ENCODE measurements around the gene CFAP99. TPM values are rescaled to one million over a fixed set of nuclear protein-coding genes. Genes with fewer than 3 reads are reported as not detected.
A peak's percentile ranks its signal among the peaks of the same experiment; 100 is the strongest.

The CFAP99 gene
- total and polyA plus RNA-seq, 2 of the 8 experiments (the other 6 are each of a cell fraction or from before 2014, with no cell fraction given) = not detected

GRCh38 chr4:2406920-2407319, 11.8 kb upstream of the CFAP99 start:
- H3K4me3 ChIP-seq (ENCODE audit: extremely low read depth in 1 of 4, insufficient read depth in 2 of 4, low read depth in 3 of 4, low read length in 4 of 4) = no peak overlapping the region
- FAIRE-seq = no peak
- peaks cover 6% of the 10 kb centered on the region for H3K79me1 ChIP-seq (ENCODE audit: low read depth, low read length)
- no peak overlapping the region for H3K4me2 ChIP-seq (ENCODE audit: insufficient read depth in 1 of 2, low read depth in 2 of 2, low read length in 2 of 2)
- ChIA-PET POLR2A (ENCODE audit: partially characterized antibody) (no interaction called here), CTCF (ENCODE audit: partially characterized antibody) (interaction anchor here (0.6 to 2.6 kb wide), 5 partner anchors 9 to 187 kb away, joined by 3 to 13 read pairs (median 6); no protein-coding TSS in a partner anchor)
- H3K23ac ChIP-seq (ENCODE audit: insufficient read length) = no peak overlapping the region
- H4K8ac ChIP-seq (ENCODE audit: extremely low read depth, insufficient read depth, low read length) = no peak overlapping the region
- H3K4me1 ChIP-seq (replicated peaks in 1 of 4; ENCODE audit: control insufficient read depth in 3 of 4, insufficient read depth in 4 of 4, low read length in 3 of 4) = peaks cover 0 to 19% (median 13%) of the 10 kb centered on the region in 4 experiments; a peak in 6 of 7 replicates
- WGBS, 2 experiments (ENCODE audit: extremely low coverage in 1 of 2, insufficient coverage in 1 of 2, insufficient read length in 1 of 2, insufficient replicate concordance in 2 of 2, low coverage in 1 of 2, low lambda C conversion rate in 2 of 2, missing lambda C conversion rate in 1 of 2) = 74% methylated on average over 7 of the region's 7 CpGs; no CpG with 5 or more reads in 1 of the 2 experiments
- no peak overlapping the region for H4K5ac ChIP-seq (ENCODE audit: insufficient read length, low read depth, low read length)
- H3K18ac ChIP-seq (ENCODE audit: extremely low read depth, low read length) = no peak overlapping the region
- H3K9ac ChIP-seq (replicated peaks in 1 of 4; ENCODE audit: extremely low read depth in 1 of 4, low read depth in 3 of 4, low read length in 3 of 4) = no peak overlapping the region
- H3K56ac ChIP-seq (replicated peaks; ENCODE audit: insufficient read length, low read depth, low read length) = no peak overlapping the region
- H2AFZ ChIP-seq (ENCODE audit: low read length) = no peak overlapping the region
- H2AK5ac ChIP-seq (ENCODE audit: low read depth, low read length) = no peak overlapping the region
- H3K27me3 ChIP-seq (replicated peaks in 1 of 4; ENCODE audit: control insufficient read depth in 3 of 4, extremely low read depth in 1 of 4, insufficient read depth in 3 of 4, low read length in 3 of 4) = peaks cover 0 to 2% (median 0%) of the 10 kb centered on the region in 4 experiments; a peak in 2 of 7 replicates
- H3K27ac ChIP-seq (ENCODE audit: low read depth, low read length) = no peak overlapping the region
- H3K9me3 ChIP-seq (ENCODE audit: insufficient read depth in 2 of 2, low read depth in 1 of 2, low read length in 1 of 2) = no peaks in the 10 kb centered on the region
- peaks cover 0 to 2% of the 10 kb centered on the region in 2 experiments for H4K20me1 ChIP-seq (replicated peaks in 1 of 2; ENCODE audit: control insufficient read depth in 1 of 2, insufficient read depth in 2 of 2, low read length in 2 of 2)
- H3K14ac ChIP-seq (ENCODE audit: insufficient read length) = no peak overlapping the region
- H2BK20ac ChIP-seq (ENCODE audit: low read length) = no peak overlapping the region
- no peak overlapping the region for H2BK120ac ChIP-seq (replicated peaks; ENCODE audit: low read depth, low read length)
- no peak for DNase-seq (ENCODE audit: low read depth in 1 of 2, low spot score in 2 of 2)
- no peaks in the 10 kb centered on the region for H3K23me2 ChIP-seq (ENCODE audit: low read depth, low read length)
- no peaks in the 10 kb centered on the region for H3K36me3 ChIP-seq (ENCODE audit: control insufficient read depth in 2 of 4, insufficient read depth in 4 of 4, low read length in 3 of 4)
- H3K4ac ChIP-seq (replicated peaks; ENCODE audit: insufficient read length, low read depth, low read length) = no peak overlapping the region
- peak overlapping the region; percentile 72; the same call in 1 of the 2 replicates for H2BK15ac ChIP-seq (ENCODE audit: low read length)
- H2BK12ac ChIP-seq (ENCODE audit: low read depth, low read length) = no peak overlapping the region
- no peak overlapping the region for H2BK5ac ChIP-seq (ENCODE audit: low read depth, low read length)
- no peak overlapping the region for H4K91ac ChIP-seq (replicated peaks; ENCODE audit: insufficient read length, low read length)
- TF ChIP-seq, protein P1, sequence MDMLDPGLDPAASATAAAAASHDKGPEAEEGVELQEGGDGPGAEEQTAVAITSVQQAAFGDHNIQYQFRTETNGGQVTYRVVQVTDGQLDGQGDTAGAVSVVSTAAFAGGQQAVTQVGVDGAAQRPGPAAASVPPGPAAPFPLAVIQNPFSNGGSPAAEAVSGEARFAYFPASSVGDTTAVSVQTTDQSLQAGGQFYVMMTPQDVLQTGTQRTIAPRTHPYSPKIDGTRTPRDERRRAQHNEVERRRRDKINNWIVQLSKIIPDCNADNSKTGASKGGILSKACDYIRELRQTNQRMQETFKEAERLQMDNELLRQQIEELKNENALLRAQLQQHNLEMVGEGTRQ (IDR thresholded peaks at IDR 0.05; ENCODE audit: low read length) = no peak
- no peak for TF ChIP-seq BRCA1 (IDR thresholded peaks at IDR 0.05; ENCODE audit: low read depth, low read length)
- no peak for TF ChIP-seq RXRA (IDR thresholded peaks at IDR 0.05; ENCODE audit: insufficient read depth, low read depth, low read length)
- no peak for TF ChIP-seq SRF (IDR thresholded peaks at IDR 0.05; ENCODE audit: low read depth, low read length)
- no peak for TF ChIP-seq ATF3 (IDR thresholded peaks at IDR 0.05; ENCODE audit: insufficient read depth, low read depth, low read length)
- TF ChIP-seq BCL11A (IDR thresholded peaks at IDR 0.05; ENCODE audit: low read depth in 2 of 2, low read length in 2 of 2) = no peak
- no peaks in the 10 kb centered on the region for H3K79me2 ChIP-seq (ENCODE audit: control insufficient read depth in 1 of 2, insufficient read depth in 2 of 2, low read length in 2 of 2)

All from H1 (cell line).